ENCODE data around the gene TSPAN18. TPM values are rescaled to one million over a fixed set of nuclear protein-coding genes. Genes with fewer than 3 reads are reported as not detected.

The TSPAN18 gene
- total RNA-seq, 2 experiments from 2014 or later, result 1.4 to 2.3 TPM

DNA sequence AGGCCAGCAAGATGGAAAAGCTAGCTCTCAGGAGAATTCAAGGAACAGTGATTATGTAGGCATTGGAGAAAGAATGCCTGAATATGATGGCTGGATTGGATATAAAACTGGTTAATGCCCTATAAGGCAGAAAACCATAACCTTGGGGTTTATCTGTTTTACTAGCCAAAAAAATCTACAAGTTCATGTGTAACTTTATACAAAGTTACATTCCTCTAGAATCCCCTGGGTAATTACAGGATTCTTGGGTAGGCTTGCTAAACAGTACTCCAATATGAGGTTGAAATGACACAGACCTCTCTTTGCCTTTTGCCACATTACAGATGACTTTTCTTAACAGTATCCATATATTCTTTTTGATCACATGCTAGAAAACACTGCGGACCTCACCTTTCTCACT, 26.0 kb downstream of the TSPAN18 start:
- no peaks in the 10 kb centered on the region for H3K27me3 Mint-ChIP-seq
- H3K4me3 Mint-ChIP-seq, result no peak overlapping the region
- intact Hi-C loops (cut with DNase I, micrococcal nuclease), result no loop called here
- H3K36me3 Mint-ChIP-seq (ENCODE audit: low read depth), result no peaks in the 10 kb centered on the region
- H3K9me3 Mint-ChIP-seq (ENCODE audit: low read depth), result peaks cover 1% of the 10 kb centered on the region
- no peak overlapping the region for H3K27ac Mint-ChIP-seq
- DNase-seq (no peak), ATAC-seq (no peak)
- H3K4me1 Mint-ChIP-seq, result peaks cover 8% of the 10 kb centered on the region
- CTCF ChIA-PET, result interaction anchor here (1.0 kb wide), 1 partner anchor 22 kb away, joined by 3 read pairs; no protein-coding TSS in a partner anchor
- POLR2A ChIA-PET, result no interaction called here

- CTCF ChIA-PET, result interaction anchor here (0.7 to 1.0 kb wide), 3 partner anchors 21 to 140 kb away, joined by 3 to 4 read pairs (median 3); no protein-coding TSS in a partner anchor
- DNase-seq, result no peak
- POLR2A ChIA-PET, result no interaction called here
Observed at GRCh38 chr11:44753961-44754645, 27.3 kb downstream of the TSPAN18 start.

GRCh38 chr11:44754876-44755555, 28.3 kb downstream of the TSPAN18 start:
- DNase-seq (no peak), ATAC-seq (no peak)
- H3K27ac Mint-ChIP-seq, result no peak overlapping the region
- POLR2A ChIA-PET, result no interaction called here
- H3K9me3 Mint-ChIP-seq (ENCODE audit: low read depth), result peaks cover 9% of the 10 kb centered on the region
- no peaks in the 10 kb centered on the region for H3K27me3 Mint-ChIP-seq
- H3K4me1 Mint-ChIP-seq, result peaks cover 5% of the 10 kb centered on the region
- peaks cover 5% of the 10 kb centered on the region for H3K36me3 Mint-ChIP-seq (ENCODE audit: low read depth)
- no peak overlapping the region for H3K4me3 Mint-ChIP-seq
- intact Hi-C loops (cut with DNase I, micrococcal nuclease), result no loop called here
- CTCF ChIA-PET, result no interaction called here

More at GRCh38 chr11:44753961-44754645, 27.3 kb downstream of the TSPAN18 start:
- H3K4me3 Mint-ChIP-seq, result no peak overlapping the region
- no peaks in the 10 kb centered on the region for H3K27me3 Mint-ChIP-seq
- H3K27ac Mint-ChIP-seq, result no peak overlapping the region
- H3K36me3 Mint-ChIP-seq (ENCODE audit: low read depth), result peaks cover 5% of the 10 kb centered on the region
- no peak for ATAC-seq
- H3K9me3 Mint-ChIP-seq (ENCODE audit: low read depth), result peaks cover 9% of the 10 kb centered on the region
- intact Hi-C loops (cut with DNase I, micrococcal nuclease), result no loop called here
- H3K4me1 Mint-ChIP-seq, result peaks cover 5% of the 10 kb centered on the region

DNA sequence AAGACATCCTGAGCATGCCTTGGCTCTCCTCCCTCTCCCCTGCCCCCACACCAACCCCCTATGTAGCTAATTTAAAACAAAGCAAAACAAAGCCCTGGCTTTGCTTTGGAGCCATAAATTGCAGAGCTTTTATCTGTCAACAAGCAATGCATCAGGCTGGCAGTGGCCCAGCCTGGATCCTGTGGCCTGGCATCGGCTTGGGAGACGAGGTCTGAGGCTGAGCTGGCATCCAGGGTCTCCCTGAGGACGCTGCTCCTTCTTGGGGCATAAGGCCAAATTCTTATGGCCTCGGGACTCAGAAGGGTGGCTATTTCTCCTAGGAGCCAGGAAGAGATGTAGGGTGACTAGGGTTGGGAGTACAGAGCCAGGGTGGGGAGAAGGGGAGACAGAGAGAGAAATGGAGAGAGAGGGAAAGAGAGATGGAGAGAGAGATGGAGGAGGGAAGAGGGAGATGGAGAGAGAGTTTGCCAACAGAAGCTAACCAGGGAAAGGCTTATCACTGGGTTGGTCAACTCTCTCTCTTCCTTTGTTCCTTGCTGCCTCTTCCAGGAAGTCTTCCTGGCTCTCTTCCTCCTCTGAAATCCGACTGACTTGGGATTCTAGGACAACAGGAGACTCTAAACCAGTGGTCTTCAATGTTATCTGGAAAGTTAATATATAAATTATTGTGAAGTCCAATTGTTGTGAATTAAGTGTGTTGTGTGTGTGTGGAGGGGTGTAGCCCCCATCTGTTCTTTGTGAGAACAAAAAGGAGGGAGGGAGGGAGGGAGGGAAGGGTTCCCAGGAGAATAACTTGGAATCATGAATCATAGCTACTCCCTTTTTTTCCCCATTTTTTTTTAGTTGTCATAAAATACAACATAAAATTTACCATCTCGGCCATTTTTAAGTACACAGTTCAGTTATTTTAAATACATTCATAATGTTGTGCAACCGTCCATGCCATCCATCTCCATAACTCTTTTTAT, 29.1 kb downstream of the TSPAN18 start:
- Mint-ChIP-seq H3K27me3 (no peaks in the 10 kb centered on the region), H3K36me3 (ENCODE audit: low read depth) (peaks cover 5% of the 10 kb centered on the region), H3K4me1 (peaks cover 5% of the 10 kb centered on the region), H3K27ac (no peak overlapping the region), H3K9me3 (ENCODE audit: low read depth) (peaks cover 9% of the 10 kb centered on the region), H3K4me3 (no peak overlapping the region)
- no peak for ATAC-seq
- no peak for DNase-seq
- ChIA-PET CTCF (interaction anchor here (1.5 to 1.8 kb wide), 2 partner anchors 9 to 18 kb away, joined by 4 read pairs; no protein-coding TSS in a partner anchor), POLR2A (no interaction called here)
- intact Hi-C loops (cut with DNase I, micrococcal nuclease), result no loop called here

- no peak for ATAC-seq
- intact Hi-C loops (cut with DNase I, micrococcal nuclease), result no loop called here
- Mint-ChIP-seq H3K4me1 (peaks cover 3% of the 10 kb centered on the region), H3K4me3 (no peak overlapping the region), H3K27ac (no peak overlapping the region), H3K9me3 (ENCODE audit: low read depth) (peaks cover 9% of the 10 kb centered on the region), H3K27me3 (no peaks in the 10 kb centered on the region), H3K36me3 (ENCODE audit: low read depth) (peaks cover 5% of the 10 kb centered on the region)
- ChIA-PET POLR2A (no interaction called here), CTCF (interaction anchor here (0.7 to 1.7 kb wide), 5 partner anchors 15 to 152 kb away, joined by 3 to 6 read pairs (median 3); no protein-coding TSS in a partner anchor)
- no peak for DNase-seq
Observed at GRCh38 chr11:44758983-44759382, 32.2 kb downstream of the TSPAN18 start.

GRCh38 chr11:44759743-44760476, 33.1 kb downstream of the TSPAN18 start:
- Mint-ChIP-seq H3K4me1 (peaks cover 3% of the 10 kb centered on the region), H3K36me3 (ENCODE audit: low read depth) (peaks cover 5% of the 10 kb centered on the region), H3K27me3 (no peaks in the 10 kb centered on the region), H3K9me3 (ENCODE audit: low read depth) (peaks cover 9% of the 10 kb centered on the region), H3K4me3 (no peak overlapping the region), H3K27ac (no peak overlapping the region)
- ATAC-seq (no peak), DNase-seq (no peak)
- CTCF ChIA-PET, result interaction anchor here (1.1 to 1.7 kb wide), 3 partner anchors 8 to 16 kb away, joined by 3 to 6 read pairs (median 3); no protein-coding TSS in a partner anchor
- intact Hi-C loops (cut with DNase I, micrococcal nuclease), result no loop called here
- POLR2A ChIA-PET, result no interaction called here

- H3K36me3 Mint-ChIP-seq (ENCODE audit: low read depth), result peaks cover 5% of the 10 kb centered on the region
- no peak for ATAC-seq
- CTCF ChIA-PET, result interaction anchor here (0.7 to 1.5 kb wide), 3 partner anchors 9 to 43 kb away, joined by 3 read pairs; no protein-coding TSS in a partner anchor
- no peak overlapping the region for H3K4me3 Mint-ChIP-seq
- peaks cover 3% of the 10 kb centered on the region for H3K4me1 Mint-ChIP-seq
- intact Hi-C loops (cut with DNase I, micrococcal nuclease), result no loop called here
- DNase-seq, result no peak
- peaks cover 9% of the 10 kb centered on the region for H3K9me3 Mint-ChIP-seq (ENCODE audit: low read depth)
- POLR2A ChIA-PET, result no interaction called here
- no peaks in the 10 kb centered on the region for H3K27me3 Mint-ChIP-seq
- no peak overlapping the region for H3K27ac Mint-ChIP-seq
Observed at GRCh38 chr11:44760477-44760872, 33.7 kb downstream of the TSPAN18 start.

DNA sequence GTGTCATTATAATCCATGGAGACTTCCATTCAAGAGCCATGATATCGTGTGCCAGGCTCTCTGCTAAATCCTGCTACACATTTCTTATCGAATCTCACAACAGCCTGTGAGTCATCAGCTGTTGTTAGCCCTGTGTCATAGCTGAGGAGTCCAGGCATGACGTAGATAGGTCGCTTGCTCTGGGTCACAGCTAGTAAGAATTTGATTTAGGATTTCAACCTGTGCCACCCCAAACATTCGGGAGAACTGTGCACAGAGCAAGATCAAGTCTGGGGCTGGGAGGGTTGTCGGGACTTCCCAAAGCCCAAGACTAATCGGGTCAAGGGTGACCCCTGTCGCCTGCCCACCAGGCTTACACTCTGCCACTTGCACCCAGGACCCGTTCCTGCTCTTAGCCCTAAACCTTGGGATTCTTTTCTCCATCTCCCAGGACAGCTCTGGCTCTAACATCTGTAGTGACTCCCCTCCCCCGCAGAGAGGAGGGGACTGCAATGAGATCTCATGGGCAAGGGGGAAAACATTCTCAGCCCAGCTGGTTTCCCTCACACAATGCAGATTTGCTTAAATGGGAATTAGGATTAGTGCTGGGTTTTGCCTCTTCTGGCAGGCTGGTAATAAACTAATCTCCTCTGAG, 34.3 kb downstream of the TSPAN18 start:
- Mint-ChIP-seq H3K4me1 (peaks cover 3% of the 10 kb centered on the region), H3K27me3 (no peaks in the 10 kb centered on the region), H3K27ac (no peak overlapping the region), H3K36me3 (ENCODE audit: low read depth) (peaks cover 5% of the 10 kb centered on the region), H3K9me3 (ENCODE audit: low read depth) (peaks cover 9% of the 10 kb centered on the region), H3K4me3 (no peak overlapping the region)
- POLR2A ChIA-PET, result no interaction called here
- DNase-seq, result no peak
- CTCF ChIA-PET, result interaction anchor here (0.7 to 1.5 kb wide), 3 partner anchors 9 to 43 kb away, joined by 3 read pairs; no protein-coding TSS in a partner anchor
- ATAC-seq, result no peak
- intact Hi-C loops (cut with DNase I, micrococcal nuclease), result no loop called here

DNA sequence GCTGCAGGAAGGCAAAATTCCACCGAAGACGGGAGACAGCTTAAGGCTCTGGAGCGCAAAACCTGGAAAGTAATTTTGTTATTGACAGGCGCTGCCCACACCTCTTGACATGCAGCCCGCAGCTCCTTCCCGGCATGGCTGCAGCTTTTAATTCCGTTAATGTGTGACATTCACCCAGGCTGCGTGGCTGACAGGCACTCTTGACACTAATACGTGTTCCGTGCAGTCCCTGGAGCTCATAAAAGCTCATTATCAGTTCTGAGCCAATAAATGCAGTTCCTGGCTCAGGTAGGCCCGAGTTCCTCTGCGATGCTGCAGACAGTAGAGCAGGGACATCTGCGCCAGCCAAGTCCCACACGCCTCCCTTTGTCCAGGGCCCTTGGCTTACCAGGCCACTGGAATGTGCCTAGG, 34.8 kb downstream of the TSPAN18 start:
- no peak for ATAC-seq
- Mint-ChIP-seq H3K4me1 (peaks cover 3% of the 10 kb centered on the region), H3K36me3 (ENCODE audit: low read depth) (peaks cover 5% of the 10 kb centered on the region), H3K27me3 (no peaks in the 10 kb centered on the region), H3K4me3 (no peak overlapping the region), H3K27ac (no peak overlapping the region), H3K9me3 (ENCODE audit: low read depth) (peaks cover 9% of the 10 kb centered on the region)
- POLR2A ChIA-PET, result no interaction called here
- intact Hi-C loops (cut with DNase I, micrococcal nuclease), result no loop called here
- no peak for DNase-seq
- CTCF ChIA-PET, result no interaction called here

DNA sequence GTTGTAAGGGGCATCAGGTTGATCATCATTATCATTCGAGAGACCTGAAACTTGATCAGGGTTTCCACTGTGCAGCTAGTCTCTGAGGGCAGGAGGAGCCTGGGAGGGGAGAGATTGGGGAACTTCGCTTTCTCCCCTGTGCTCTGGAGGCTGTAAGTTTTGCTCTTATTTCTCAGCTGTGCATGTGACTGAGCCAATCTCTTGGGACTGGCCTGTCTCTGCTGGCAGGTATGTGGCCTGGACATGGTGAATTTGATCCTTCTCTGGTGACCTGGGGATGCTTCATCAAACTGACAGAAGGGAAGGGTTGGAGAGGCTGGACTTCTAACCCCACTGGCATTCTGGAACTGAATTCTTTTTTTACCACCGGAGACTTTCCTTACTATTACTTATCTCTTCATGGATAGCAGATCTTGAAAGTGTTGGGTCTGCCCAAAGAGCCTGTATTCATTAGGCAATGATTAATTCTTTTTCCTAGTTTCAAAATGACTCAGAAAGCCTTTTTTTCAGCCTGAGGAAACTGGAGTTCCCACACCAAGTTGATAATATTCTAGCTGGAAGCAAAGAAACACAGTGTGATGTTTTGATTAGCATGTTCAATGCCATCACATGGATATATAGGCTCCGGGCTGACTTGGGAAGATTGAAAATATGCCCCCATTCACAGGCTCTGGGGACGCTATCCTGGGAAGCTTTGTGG, 36.5 kb downstream of the TSPAN18 start:
- peaks cover 6% of the 10 kb centered on the region for H3K9me3 Mint-ChIP-seq (ENCODE audit: low read depth)
- no peak overlapping the region for H3K27ac Mint-ChIP-seq
- H3K4me3 Mint-ChIP-seq, result no peak overlapping the region
- no peaks in the 10 kb centered on the region for H3K27me3 Mint-ChIP-seq
- DNase-seq (no peak), ATAC-seq (no peak)
- peaks cover 3% of the 10 kb centered on the region for H3K4me1 Mint-ChIP-seq
- ChIA-PET CTCF (interaction anchor here (1.0 kb wide), 1 partner anchor 13 kb away, joined by 5 read pairs; no protein-coding TSS in a partner anchor), POLR2A (no interaction called here)
- intact Hi-C loops (cut with DNase I, micrococcal nuclease), result no loop called here
- H3K36me3 Mint-ChIP-seq (ENCODE audit: low read depth), result peaks cover 8% of the 10 kb centered on the region
